ENCODE measurements around the gene SESN1. TPM values are rescaled to one million over a fixed set of nuclear protein-coding genes. Genes with fewer than 3 reads are reported as not detected.

SESN1 gene
- total and polyA plus RNA-seq, 9 of the 15 experiments (the other 6 are each of a cell fraction or from before 2014, with no cell fraction given), result 3.1 to 13.0 (median 7.4) TPM

- peak; percentile 7; the same call in 1 of the 2 replicates for TF ChIP-seq CBX5 (IDR thresholded peaks at IDR 0.05; ENCODE audit: borderline replicate concordance, low read depth)
- TF ChIP-seq ZNF316 (IDR thresholded peaks at IDR 0.05), result peak; percentile 39; the same call in 1 of the 2 replicates
- TF ChIP-seq KDM2B (CRISPR knock-in tag; IDR thresholded peaks at IDR 0.05), result peak; percentile 61; the same call in 1 of the 2 replicates
- no peak for TF ChIP-seq HDAC6 (IDR thresholded peaks at IDR 0.05; ENCODE audit: low read depth, low read length)
- TF ChIP-seq L3MBTL2 (IDR thresholded peaks at IDR 0.05), result peak; percentile 95
- peak; percentile 51; the same call in 1 of the 2 replicates for TF ChIP-seq FOXO4 (CRISPR knock-in tag; IDR thresholded peaks at IDR 0.05)
- TF ChIP-seq FOXM1 (IDR thresholded peaks at IDR 0.05; ENCODE audit: low read depth), result no peak
- peak; percentile 90; the same call in 1 of the 2 replicates for TF ChIP-seq FOXM1 (CRISPR knock-in tag; IDR thresholded peaks at IDR 0.05; ENCODE audit: low read depth)
- TF ChIP-seq ZNF445 (CRISPR knock-in tag; IDR thresholded peaks at IDR 0.05; ENCODE audit: low read depth), result 0 out of 2 replicates have a peak, but pooled peaks have one; percentile 43
- TF ChIP-seq SAP30 (IDR thresholded peaks at IDR 0.05; ENCODE audit: borderline replicate concordance, insufficient read depth, low read depth, low read length, poor library complexity, severe bottlenecking), result peak; percentile 90
- peak; percentile 18 for TF ChIP-seq DACH1 (IDR thresholded peaks at IDR 0.05; ENCODE audit: partially characterized antibody)
- TF ChIP-seq ZBTB7A (IDR thresholded peaks at IDR 0.05; ENCODE audit: borderline replicate concordance, control insufficient read depth, low read depth, low read length), result peak; percentile 85
- TF ChIP-seq ZNF324 (CRISPR knock-in tag; IDR thresholded peaks at IDR 0.05), result peak; percentile 81
- no peak for TF ChIP-seq SNAPC5 (CRISPR knock-in tag; IDR thresholded peaks at IDR 0.05)
- TF ChIP-seq POLR2A (conservative IDR thresholded peaks at IDR 0.05), result peak; percentile 85
- TF ChIP-seq ZNF212 (CRISPR knock-in tag; IDR thresholded peaks at IDR 0.05), result peak; percentile 67; the same call in 1 of the 2 replicates
- no peak for TF ChIP-seq CHD2 (IDR thresholded peaks at IDR 0.05; ENCODE audit: low read depth, low read length)
- peak; percentile 84 for TF ChIP-seq ZBTB9 (CRISPR knock-in tag; IDR thresholded peaks at IDR 0.05)
- TF ChIP-seq ZNF449 (CRISPR knock-in tag; IDR thresholded peaks at IDR 0.05), result no peak
- peak; percentile 93 for TF ChIP-seq SMAD4 (CRISPR knock-in tag; conservative IDR thresholded peaks at IDR 0.05)
- TF ChIP-seq RB1 (IDR thresholded peaks at IDR 0.05; ENCODE audit: low read depth), result peak; percentile 82; the same call in 1 of the 2 replicates
- no peak for TF ChIP-seq ETV1 (tag; conservative IDR thresholded peaks at IDR 0.05; ENCODE audit: low read depth)
- peak; percentile 99 for TF ChIP-seq ZNF12 (CRISPR knock-in tag; IDR thresholded peaks at IDR 0.05)
- peak in 1 of 2 experiments; percentile 59 for TF ChIP-seq E2F6 (IDR thresholded peaks at IDR 0.05; ENCODE audit: borderline replicate concordance in 1 of 2, extremely low read depth in 1 of 2, insufficient read depth in 1 of 2, insufficient read length in 1 of 2, low read depth in 1 of 2, low read length in 1 of 2, poor library complexity in 1 of 2, severe bottlenecking in 1 of 2)
These were observed at the start of gene SESN1 (continued) for GRCh38 chr6:109094416-109095035.
